NCI-H82 (cell line): Measurements from ENCODE around the gene RAD51B.

ENCODE experiments used
- DNase-seq: peaks from one replicate; lab custom pipeline; 2025; lab: John Stamatoyannopoulos, UW

The RAD51B gene

DNA sequence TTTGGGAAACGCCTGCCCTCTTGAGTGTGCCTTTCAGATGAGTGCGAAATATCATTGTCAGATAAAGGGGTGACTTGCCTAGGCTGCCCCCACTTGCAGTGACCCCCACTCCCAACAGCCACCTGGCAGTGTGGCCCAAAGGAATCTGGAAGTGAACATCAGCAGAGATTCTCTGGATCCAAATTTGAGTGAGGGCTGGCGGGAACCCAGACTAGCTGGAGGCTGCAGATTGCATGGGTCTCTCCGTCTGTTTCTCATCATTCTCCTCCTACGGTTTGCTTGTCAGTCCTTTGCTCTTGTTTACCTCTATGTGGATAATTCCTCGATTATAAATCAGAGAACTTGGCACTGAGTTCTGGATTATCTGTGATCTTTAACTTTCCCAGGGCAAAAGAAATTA lies 692.5 kb downstream of the RAD51B start:
- DNase-seq: no peak

DNA sequence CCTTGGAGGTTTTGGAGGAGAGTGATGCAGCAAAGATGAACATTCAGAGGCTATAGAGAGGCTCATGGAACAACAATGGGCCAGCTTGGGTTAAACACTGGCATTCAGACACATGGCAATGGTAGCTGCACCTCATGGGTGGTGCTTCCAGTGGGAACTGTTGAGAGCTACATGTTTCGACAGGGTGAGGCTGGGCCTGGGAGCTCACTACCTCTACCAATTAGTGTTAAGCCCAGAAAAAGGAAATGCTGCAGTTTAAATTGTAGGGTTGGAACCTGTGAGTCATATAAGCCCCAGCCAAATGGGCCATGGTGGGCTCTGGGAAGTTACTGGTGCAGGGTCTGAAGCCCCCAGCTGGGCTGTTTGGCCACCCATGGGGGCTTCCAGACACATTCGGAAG lies 693.6 kb downstream of the RAD51B start:
- DNase-seq: no peak

DNA sequence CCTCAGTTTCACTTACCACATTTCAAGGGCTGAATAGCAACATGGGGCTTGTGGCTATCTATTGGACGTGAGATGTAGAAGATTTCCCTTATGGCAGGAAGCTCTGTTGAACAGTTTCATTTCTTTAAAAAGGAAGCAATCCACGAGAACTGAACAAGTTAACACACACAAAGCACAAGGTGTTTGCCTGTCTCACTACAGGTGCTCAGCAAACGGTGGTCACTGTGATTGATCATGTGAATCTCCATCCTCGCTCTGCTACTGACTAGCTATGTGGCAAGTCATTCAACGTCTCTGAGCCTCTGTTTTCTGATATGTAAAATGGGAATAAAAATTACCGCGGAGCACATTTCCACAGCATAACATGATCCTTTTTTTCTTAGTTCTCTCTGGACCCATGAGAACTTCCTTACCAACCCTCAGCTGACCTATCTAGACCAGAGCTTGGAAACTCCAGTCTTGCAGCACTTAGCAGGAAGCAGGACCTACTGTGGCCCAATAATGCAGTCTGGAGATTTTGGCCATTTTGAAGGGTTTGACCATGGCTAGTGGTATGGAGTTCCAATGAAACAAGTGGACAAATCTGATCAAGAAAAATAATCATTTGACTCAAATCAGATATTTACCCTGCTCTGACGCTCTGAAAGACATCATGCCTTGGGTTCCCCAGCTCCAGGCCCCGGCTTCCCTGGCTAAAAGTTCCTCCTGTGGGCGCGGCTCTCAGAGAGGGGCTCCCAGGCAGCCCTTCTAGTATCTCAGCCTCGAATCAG lies 694.4 kb downstream of the RAD51B start:
- DNase-seq: no peak

- no peak for DNase-seq
These were observed 695.1 kb downstream of the RAD51B start for GRCh38 chr14:68514608-68515194.

GRCh38 chr14:68516342-68516741 lies 696.8 kb downstream of the RAD51B start:
- DNase-seq: no peak

- DNase-seq: no peak
These were observed 698.6 kb downstream of the RAD51B start for GRCh38 chr14:68518166-68518565.

GRCh38 chr14:68518761-68519670 lies 699.4 kb downstream of the RAD51B start:
- no peak for DNase-seq

- DNase-seq: no peak
These were observed 700.1 kb downstream of the RAD51B start for GRCh38 chr14:68519671-68520187.

DNA sequence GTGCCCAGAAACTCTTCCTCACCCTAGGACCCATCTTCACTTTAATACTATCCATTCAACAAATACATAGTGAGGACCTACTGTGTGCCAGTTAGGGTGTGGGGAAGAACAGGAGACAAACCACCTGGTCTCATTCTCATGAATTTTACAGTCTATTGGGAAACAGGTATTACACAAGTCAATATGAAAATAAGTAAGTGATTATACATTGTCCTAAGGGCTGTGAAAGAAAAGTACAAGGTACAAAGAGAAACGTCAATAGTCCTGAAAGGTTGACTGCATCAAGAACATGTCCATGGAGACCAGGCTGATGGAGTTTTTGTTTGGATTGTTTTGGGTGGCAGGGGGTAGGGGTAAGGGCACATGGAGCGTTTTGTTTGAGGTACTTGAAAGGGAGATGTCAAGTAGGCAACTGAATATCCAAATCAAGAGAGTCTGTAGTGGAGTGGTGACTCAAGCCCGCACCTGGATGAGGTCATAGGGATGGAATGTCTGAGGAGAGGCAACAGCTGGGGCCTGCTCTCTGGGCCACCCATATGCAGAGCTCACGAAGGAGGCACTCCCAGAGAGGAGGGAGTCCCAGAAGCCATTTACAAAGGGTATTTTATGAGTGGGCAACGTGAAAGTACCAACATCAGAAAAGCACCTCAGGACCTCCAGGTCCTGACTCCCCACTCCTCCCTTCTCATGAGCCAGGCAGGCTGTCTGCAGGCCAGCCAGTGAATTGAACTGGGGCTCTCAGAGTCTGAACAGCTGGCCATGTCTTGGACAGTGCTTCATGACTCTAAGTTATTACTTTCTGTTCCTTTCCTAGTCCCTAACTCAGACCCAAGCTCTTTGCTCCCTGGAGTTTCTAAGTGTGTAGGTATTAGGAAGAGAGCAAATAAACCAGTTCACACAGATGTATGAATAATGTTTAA lies 701.3 kb downstream of the RAD51B start:
- DNase-seq: no peak

DNA sequence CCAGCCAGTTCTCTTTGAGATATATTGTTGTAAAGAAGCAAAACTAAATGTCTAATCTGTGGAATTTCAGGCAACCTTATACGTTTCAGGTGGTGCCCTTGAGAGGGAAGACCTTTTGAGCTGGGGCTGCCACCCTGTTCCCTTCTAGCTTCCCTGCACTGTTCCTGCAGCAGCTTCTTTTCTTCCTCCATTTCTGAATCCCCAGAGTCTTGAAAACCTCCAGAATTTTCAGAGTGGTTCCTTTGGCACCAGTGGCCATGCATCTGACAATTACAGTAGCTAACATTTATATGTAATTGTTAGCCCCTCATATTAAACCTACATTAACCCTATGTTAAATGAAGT lies 702.0 kb downstream of the RAD51B start:
- DNase-seq: no peak

DNA sequence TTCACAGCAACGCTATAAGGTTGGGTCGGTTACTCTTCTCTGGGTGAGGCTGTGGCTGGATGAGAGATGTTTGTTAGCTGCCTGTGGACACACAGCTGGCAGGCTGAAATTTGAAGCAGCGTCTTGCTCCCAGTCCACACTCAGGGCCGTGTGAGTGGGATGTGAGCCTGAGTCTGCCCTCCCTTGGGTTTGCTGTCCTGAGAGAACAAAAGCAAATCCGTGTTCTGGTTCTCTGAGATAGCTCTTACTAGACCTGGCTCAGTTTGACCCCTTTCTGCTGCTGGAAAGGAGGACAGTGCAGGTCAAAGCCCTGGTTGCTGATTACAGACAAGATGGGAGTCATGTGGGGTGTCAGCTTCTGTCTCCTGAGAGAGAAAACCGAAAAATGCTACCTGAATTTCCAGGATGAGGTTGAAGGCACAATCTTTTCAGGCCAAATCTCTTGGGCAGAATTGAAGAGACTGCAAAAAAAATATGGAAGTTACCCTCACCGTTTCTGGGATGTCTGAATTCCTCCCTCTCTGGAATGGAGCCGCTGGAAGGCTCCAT lies 702.5 kb downstream of the RAD51B start:
- DNase-seq: no peak

DNA sequence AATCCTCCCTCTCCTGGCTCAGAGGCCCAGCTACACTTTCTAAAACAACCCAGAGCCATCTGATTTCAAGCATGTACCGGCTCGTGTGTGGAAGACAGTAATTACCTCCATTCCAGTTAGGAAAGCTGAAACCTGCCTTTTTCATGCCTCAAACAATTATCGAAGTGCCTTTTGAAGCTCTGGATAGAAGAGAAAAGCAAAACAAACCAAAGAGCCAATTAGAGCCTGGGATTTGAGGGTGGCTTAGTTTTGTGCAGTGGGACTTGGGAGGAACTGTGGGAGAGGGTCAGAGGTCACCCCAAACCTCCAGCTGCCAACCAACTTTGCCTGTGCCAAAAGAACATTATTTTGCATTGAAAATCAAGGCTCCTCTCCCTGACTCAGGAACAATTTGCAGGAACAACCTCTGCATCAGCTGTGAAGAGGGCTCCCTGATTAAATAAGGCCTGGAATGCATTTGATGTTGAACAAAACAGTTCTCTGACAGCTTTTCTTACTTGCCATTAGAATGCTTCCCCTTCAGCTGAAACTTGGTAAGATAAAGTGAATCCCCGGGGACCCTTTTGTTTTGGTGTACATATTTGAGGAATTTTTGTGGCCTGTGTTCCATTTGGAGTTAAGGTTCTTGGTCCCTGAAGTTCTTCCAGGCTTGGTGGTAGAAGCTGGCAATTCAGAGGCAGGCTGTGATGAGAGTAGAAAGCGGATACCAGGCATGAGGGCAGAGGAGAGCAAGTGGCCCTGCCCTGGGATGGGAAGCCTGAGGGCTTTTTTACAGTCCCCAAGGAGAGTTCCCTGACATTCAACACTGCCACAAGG lies 703.1 kb downstream of the RAD51B start:
- DNase-seq: no peak

GRCh38 chr14:68523326-68523610 lies 703.7 kb downstream of the RAD51B start:
- DNase-seq: no peak

DNA sequence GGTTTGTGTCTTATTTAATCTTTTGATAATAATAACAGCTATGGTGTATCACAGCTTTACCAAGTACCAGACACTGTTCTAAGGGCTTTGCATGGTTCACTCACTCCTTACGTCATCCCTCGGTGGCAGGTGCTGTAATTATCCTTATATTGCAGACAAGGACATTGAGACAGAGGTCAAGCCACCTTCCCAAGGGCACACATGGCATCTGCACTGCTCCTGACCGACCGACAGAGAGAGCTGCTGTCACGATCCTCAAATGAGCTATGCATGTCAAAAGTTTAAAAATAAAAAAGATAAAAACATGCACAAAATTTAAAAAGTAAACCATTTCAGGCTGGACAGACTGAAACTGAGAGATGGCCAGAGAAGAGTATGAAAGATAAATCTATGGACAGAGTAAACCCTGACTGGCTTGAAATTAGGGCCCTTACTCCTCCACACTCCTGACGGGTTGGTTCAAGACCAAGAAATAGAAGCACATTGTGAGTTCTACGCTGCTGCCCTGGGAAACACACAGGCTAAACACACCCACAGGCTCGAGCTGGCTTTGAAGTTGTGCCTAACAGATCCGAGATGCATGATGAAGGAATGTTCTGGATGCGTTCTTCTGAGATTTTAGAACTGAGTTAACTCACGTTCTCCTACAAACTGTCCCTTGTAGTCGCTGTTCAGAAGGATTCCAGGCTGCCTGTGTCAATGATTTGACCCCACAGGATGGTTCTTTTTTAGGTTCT lies 704.6 kb downstream of the RAD51B start:
- no peak for DNase-seq

DNA sequence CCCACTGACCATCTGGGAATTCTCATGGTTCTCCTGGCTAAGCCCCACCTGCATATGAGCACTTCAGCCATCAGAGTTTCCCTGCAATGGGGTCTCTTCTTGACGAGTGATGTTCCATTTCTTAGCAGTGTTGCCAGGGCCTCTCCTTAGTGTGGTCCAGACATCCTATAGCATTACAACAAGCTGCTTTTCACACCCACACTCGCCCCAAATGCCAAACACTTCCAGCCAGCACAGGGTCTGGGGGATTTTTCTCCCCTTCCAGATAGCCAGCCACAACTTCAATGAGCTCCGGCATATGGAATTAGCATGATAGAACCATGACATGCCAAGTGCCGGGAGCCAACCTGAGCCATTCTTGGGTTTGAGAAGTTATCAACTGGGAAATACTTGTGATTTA lies 705.9 kb downstream of the RAD51B start:
- no peak for DNase-seq

DNA sequence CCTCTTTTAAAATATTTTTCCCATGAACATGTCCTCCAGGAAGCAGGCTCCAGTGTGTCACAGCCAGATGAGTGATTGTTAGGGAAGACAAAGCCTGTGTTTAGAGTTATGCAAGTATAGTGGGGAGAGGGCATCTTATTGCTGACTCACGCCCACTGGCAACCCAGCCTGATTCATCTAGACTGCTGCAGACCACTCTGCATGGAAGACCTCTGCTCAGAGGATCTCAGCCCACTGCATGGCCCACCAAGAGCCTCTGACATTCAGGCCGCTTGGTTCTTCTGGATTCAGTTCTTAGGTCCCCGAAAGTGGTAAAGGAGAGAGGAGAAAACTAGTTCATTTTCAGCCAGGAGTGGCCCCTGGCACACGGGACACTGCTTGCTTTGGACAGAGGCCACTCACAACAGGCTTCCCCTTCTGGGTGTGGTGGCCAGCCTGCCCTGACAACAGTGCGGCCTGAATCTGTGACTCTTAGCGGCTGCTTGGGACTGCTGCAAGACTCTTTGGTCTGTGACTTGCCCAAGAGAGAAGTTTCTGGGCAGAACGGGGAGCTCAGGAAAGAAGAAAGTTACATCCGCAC lies 707.0 kb downstream of the RAD51B start:
- DNase-seq: no peak

GRCh38 chr14:68527329-68527851 lies 707.8 kb downstream of the RAD51B start:
- no peak for DNase-seq

GRCh38 chr14:68528040-68528687 lies 708.6 kb downstream of the RAD51B start:
- DNase-seq: no peak

DNA sequence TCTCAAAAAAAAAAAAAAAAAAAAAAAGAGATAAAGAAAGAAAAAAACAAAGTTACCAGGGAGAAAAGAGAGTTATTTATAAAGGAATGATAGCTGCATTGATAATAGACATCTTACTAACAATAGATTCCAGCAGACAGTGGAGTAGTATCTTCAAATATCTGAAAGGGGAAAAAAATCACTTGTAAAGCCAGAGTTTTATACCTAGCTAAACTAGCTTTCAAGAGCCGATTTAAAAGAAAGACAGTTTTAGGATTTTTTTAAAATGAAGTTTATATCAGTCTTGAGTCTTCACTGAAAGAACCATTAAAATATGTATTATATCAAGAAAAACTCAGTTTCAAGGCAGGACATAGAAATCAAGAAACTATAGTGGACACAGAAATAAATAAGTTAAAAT lies 710.9 kb downstream of the RAD51B start:
- no peak for DNase-seq
